Endothelial cell (in vitro differentiated cells): Measurements from ENCODE around the gene ARHGAP32. TPM values are rescaled to one million over a fixed set of nuclear protein-coding genes. Genes with fewer than 3 reads are reported as not detected.

Source experiments
- DNase-seq: peaks from one replicate; pipeline ENCODE4 v3.0.0; 2021; ENCODE audit warnings: low spot score
- H3K27ac Mint-ChIP-seq: one replicate; pipeline ENCODE4 v1.8.0; 2021; ENCODE audit warnings: mixed read lengths, inconsistent platforms; ENCODE audit not compliant: unreplicated experiment
- H3K27me3 Mint-ChIP-seq: one replicate; pipeline ENCODE4 v1.8.0; 2021; ENCODE audit warnings: mild to moderate bottlenecking, moderate library complexity, mixed read lengths, inconsistent platforms; ENCODE audit not compliant: unreplicated experiment
- H3K36me3 Mint-ChIP-seq: one replicate; pipeline ENCODE4 v1.8.0; 2021; ENCODE audit warnings: mild to moderate bottlenecking, low read depth, mixed read lengths, inconsistent platforms; ENCODE audit not compliant: unreplicated experiment
- H3K4me1 Mint-ChIP-seq: one replicate; pipeline ENCODE4 v1.8.0; 2021; ENCODE audit warnings: mild to moderate bottlenecking, mixed read lengths, inconsistent platforms; ENCODE audit not compliant: unreplicated experiment
- H3K4me3 Mint-ChIP-seq: one replicate; pipeline ENCODE4 v1.8.0; 2021; ENCODE audit warnings: mild to moderate bottlenecking, mixed read lengths, inconsistent platforms; ENCODE audit not compliant: unreplicated experiment
- H3K9me3 Mint-ChIP-seq: one replicate; pipeline ENCODE4 v1.8.0; 2021; ENCODE audit warnings: mixed read lengths, inconsistent platforms; ENCODE audit not compliant: unreplicated experiment
- CTCF ChIP-seq: fragments of 200-600 bp; sonication (generic); IDR thresholded peaks from one replicate; pipeline ENCODE4 v1.5.0; 2021; ENCODE audit warnings: antibody characterized with exemption; ENCODE audit not compliant: unreplicated experiment
- total RNA-seq: library from RNA; stranded (reverse); fragmentation: NEBNext Ultra II Directional; extraction: Animal tissue kit (Norgen Biotek cat#: 25700); gene quantifications from one replicate; pipeline ENCODE4 v1.2.1, GENCODE V29; 2021; ENCODE audit not compliant: unreplicated experiment

ARHGAP32 gene
- total RNA-seq, 1 donor from 2014 or later, result 14.5 TPM

GRCh38 chr11:128985880-128986279 is 206.2 kb downstream of the ARHGAP32 start:
- no peaks in the 10 kb centered on the region for H3K9me3 Mint-ChIP-seq
- TF ChIP-seq CTCF, result no peak
- no peaks in the 10 kb centered on the region for H3K27me3 Mint-ChIP-seq
- peaks cover 4% of the 10 kb centered on the region for H3K4me1 Mint-ChIP-seq
- H3K36me3 Mint-ChIP-seq, result no peaks in the 10 kb centered on the region
- no peak overlapping the region for H3K27ac Mint-ChIP-seq
- no peak for DNase-seq
- no peak overlapping the region for H3K4me3 Mint-ChIP-seq

- Mint-ChIP-seq H3K36me3 (no peaks in the 10 kb centered on the region), H3K27ac (no peak overlapping the region), H3K4me3 (no peak overlapping the region), H3K4me1 (peaks cover 4% of the 10 kb centered on the region), H3K27me3 (no peaks in the 10 kb centered on the region), H3K9me3 (no peaks in the 10 kb centered on the region)
- DNase-seq, result no peak
- no peak for TF ChIP-seq CTCF
These were observed 209.1 kb downstream of the ARHGAP32 start for GRCh38 chr11:128983023-128983422.

GRCh38 chr11:128981254-128981653 is 210.9 kb downstream of the ARHGAP32 start:
- TF ChIP-seq CTCF, result no peak
- H3K9me3 Mint-ChIP-seq, result no peaks in the 10 kb centered on the region
- H3K27ac Mint-ChIP-seq, result no peak overlapping the region
- peaks cover 4% of the 10 kb centered on the region for H3K4me1 Mint-ChIP-seq
- H3K36me3 Mint-ChIP-seq, result no peaks in the 10 kb centered on the region
- DNase-seq, result no peak
- no peak overlapping the region for H3K4me3 Mint-ChIP-seq
- H3K27me3 Mint-ChIP-seq, result no peaks in the 10 kb centered on the region

GRCh38 chr11:128970598-128971190 is 221.4 kb downstream of the ARHGAP32 start:
- H3K36me3 Mint-ChIP-seq, result peaks cover 11% of the 10 kb centered on the region
- H3K4me3 Mint-ChIP-seq, result no peak overlapping the region
- H3K27me3 Mint-ChIP-seq, result no peaks in the 10 kb centered on the region
- H3K4me1 Mint-ChIP-seq, result peaks cover 19% of the 10 kb centered on the region
- H3K27ac Mint-ChIP-seq, result peak overlapping the region; percentile 8
- no peak for TF ChIP-seq CTCF
- H3K9me3 Mint-ChIP-seq, result no peaks in the 10 kb centered on the region
- DNase-seq, result no peak

GRCh38 chr11:128968916-128969315 is 223.2 kb downstream of the ARHGAP32 start:
- H3K27ac Mint-ChIP-seq, result no peak overlapping the region
- H3K9me3 Mint-ChIP-seq, result no peaks in the 10 kb centered on the region
- DNase-seq, result no peak
- H3K27me3 Mint-ChIP-seq, result no peaks in the 10 kb centered on the region
- peaks cover 11% of the 10 kb centered on the region for H3K36me3 Mint-ChIP-seq
- H3K4me3 Mint-ChIP-seq, result no peak overlapping the region
- TF ChIP-seq CTCF, result no peak
- H3K4me1 Mint-ChIP-seq, result peaks cover 36% of the 10 kb centered on the region
